K562 (cell line): ENCODE measurements around the gene RABL6. TPM values are rescaled to one million over a fixed set of nuclear protein-coding genes. Genes with fewer than 3 reads are reported as not detected.

ENCODE experiments used
- ARID3B ChIP-seq: fragments of 250-450 bp; sonication (Bioruptor Pico); IDR thresholded peaks from 2 replicates; pipeline ENCODE4 v1.4.0; 2020; ENCODE audit warnings: borderline replicate concordance
- BDP1 ChIP-seq: IDR thresholded peaks from 3 replicates; pipeline ENCODE4 v1.6.1; 2011; ENCODE audit not compliant: insufficient read length, insufficient read depth
- E4F1 ChIP-seq: fragments of 250-450 bp; sonication (Bioruptor Pico); IDR thresholded peaks from 2 replicates; pipeline ENCODE4 v1.5.0; 2021; ENCODE audit warnings: mild to moderate bottlenecking, borderline replicate concordance
- ELF2 ChIP-seq: fragments of 250-450 bp; sonication (Bioruptor Pico); IDR thresholded peaks from 2 replicates; pipeline ENCODE4 v1.5.0; 2021; ENCODE audit warnings: mild to moderate bottlenecking
- ESRRB ChIP-seq: fragments of 250-450 bp; sonication (Bioruptor Pico); IDR thresholded peaks from 2 replicates; pipeline ENCODE4 v1.5.0; 2020; ENCODE audit warnings: mild to moderate bottlenecking, moderate library complexity, borderline replicate concordance
- GATAD2B ChIP-seq: fragments of 450-650 bp; IDR thresholded peaks from 2 replicates; pipeline ENCODE4 v1.6.1; 2017; ENCODE audit warnings: mild to moderate bottlenecking, borderline replicate concordance
- HBP1 ChIP-seq: fragments of 450-650 bp; formaldehyde crosslinking; IDR thresholded peaks from 2 replicates; pipeline ENCODE4 v1.4.0; 2022; ENCODE audit warnings: missing genetic modification characterization
- HIVEP1 ChIP-seq: fragments of 250-450 bp; sonication (Bioruptor Pico); IDR thresholded peaks from 2 replicates; pipeline ENCODE4 v1.4.0; 2020; ENCODE audit warnings: mild to moderate bottlenecking
- KLF16 ChIP-seq: IDR thresholded peaks from 2 replicates; pipeline ENCODE4 v1.6.1; 2016; ENCODE audit warnings: antibody characterized with exemption
- MBD1 ChIP-seq: fragments of 250-450 bp; sonication (Bioruptor Pico); IDR thresholded peaks from 2 replicates; pipeline ENCODE4 v1.8.0; 2022; ENCODE audit warnings: inconsistent platforms
- MED1 ChIP-seq: sonication (generic); formaldehyde crosslinking; IDR thresholded peaks from 2 replicates; pipeline ENCODE4 v1.8.1; 2023; ENCODE audit warnings: missing genetic modification reagents, borderline replicate concordance
- MIER1 ChIP-seq: fragments of 450-650 bp; IDR thresholded peaks from 2 replicates; pipeline ENCODE4 v1.6.1; 2016; ENCODE audit warnings: antibody characterized with exemption, mild to moderate bottlenecking, low read depth
- NFIC ChIP-seq: fragments of 450-650 bp; IDR thresholded peaks from 2 replicates; pipeline ENCODE4 v1.6.1; 2017; ENCODE audit warnings: mild to moderate bottlenecking, inconsistent platforms
- NR0B1 ChIP-seq: fragments of 450-650 bp; IDR thresholded peaks from one replicate; pipeline ENCODE4 v1.6.1; 2018; ENCODE audit warnings: mild to moderate bottlenecking, moderate library complexity; ENCODE audit not compliant: partially characterized antibody
- POLR3G ChIP-seq: IDR thresholded peaks from 2 replicates; pipeline ENCODE4 v1.6.1; 2011; ENCODE audit not compliant: insufficient read length, insufficient replicate concordance; ENCODE audit errors: extremely low read depth
- PRMT5 ChIP-seq: sonication (generic); formaldehyde crosslinking; IDR thresholded peaks from 2 replicates; pipeline ENCODE4 v1.5.0; 2020; ENCODE audit warnings: missing genetic modification reagents
- RAD51 ChIP-seq: fragments of 450-650 bp; IDR thresholded peaks from 2 replicates; pipeline ENCODE4 v1.7.1; 2016; ENCODE audit warnings: low read depth, mild to moderate bottlenecking, borderline replicate concordance
- SIRT6 ChIP-seq: IDR thresholded peaks from one replicate; pipeline ENCODE4 v1.6.1; 2012; ENCODE audit warnings: low read depth, mild to moderate bottlenecking, control low read depth, inconsistent platforms, low read length, moderate library complexity
- ZNF696 ChIP-seq: fragments of 250-450 bp; sonication (Bioruptor Pico); conservative IDR thresholded peaks from 2 replicates; pipeline ENCODE4 v1.4.0; 2020; ENCODE audit warnings: mild to moderate bottlenecking, moderate library complexity
- ZNF699 ChIP-seq: fragments of 250-450 bp; sonication (Bioruptor Pico); IDR thresholded peaks from 2 replicates; pipeline ENCODE4 v1.8.0; 2021; ENCODE audit warnings: mild to moderate bottlenecking, moderate library complexity; ENCODE audit not compliant: insufficient replicate concordance
- polyA plus RNA-seq, 8 experiments: library from polyadenylated mRNA; depleted of rRNA in 4 of 8; stranded (reverse) in 5 of 8; unstranded in 3 of 8; fragments of >200 nt; fragmentation: Nextera tagmentation in 2 of 8; fragmentation: Illumina TruSeq in 1 of 8; extraction: Ambion mirVana in 2 of 8; extraction: Trizol in 1 of 8; gene quantifications; 2 replicates each; pipeline versions ENCODE4 v1.2.1 to v1.2.3, GENCODE V29; 2011 to 2014; ENCODE audit warnings: inconsistent platforms in 1 of 8, missing spikeins in 1 of 8
- total RNA-seq, 7 experiments: library from RNA; depleted of rRNA in 6 of 7; stranded (reverse); fragments of >200 nt in 6 of 7; fragmentation: Illumina TruSeq in 2 of 7; extraction: Trizol in 2 of 7; gene quantifications; 2 replicates each; pipeline versions ENCODE4 v1.2.1 to v1.2.3, GENCODE V29; 2011 to 2021; ENCODE audit warnings: low replicate concordance in 1 of 7

RABL6 gene
- total and polyA plus RNA-seq, 9 of the 15 experiments (the other 6 are each of a cell fraction or from before 2014, with no cell fraction given) = 5.6 to 181 (median 84.5) TPM

GRCh38 chr9:136807281-136808074, at the start of gene RABL6 (continued):
- no peak for TF ChIP-seq E4F1 (CRISPR knock-in tag)
- TF ChIP-seq ESRRB (CRISPR knock-in tag) = no peak
- no peak for TF ChIP-seq HBP1
- no peak for TF ChIP-seq NR0B1
- no peak for TF ChIP-seq ZNF696 (CRISPR knock-in tag)
- TF ChIP-seq BDP1 = no peak
- TF ChIP-seq PRMT5 (CRISPR knock-in tag) = no peak
- TF ChIP-seq MIER1 = no peak
- no peak for TF ChIP-seq HIVEP1 (CRISPR knock-in tag)
- no peak for TF ChIP-seq RAD51
- TF ChIP-seq POLR3G = no peak
- TF ChIP-seq KLF16 = no peak
- no peak for TF ChIP-seq SIRT6
- no peak for TF ChIP-seq MED1
- TF ChIP-seq ELF2 = 0 out of 2 replicates have a peak, but pooled peaks have one; percentile 41
- TF ChIP-seq ARID3B = no peak
- peak; percentile 74 for TF ChIP-seq GATAD2B
- no peak for TF ChIP-seq ZNF699
- TF ChIP-seq NFIC = 0 out of 2 replicates have a peak, but pooled peaks have one; percentile 23
- no peak for TF ChIP-seq MBD1 (CRISPR knock-in tag)
